ENCODE measurements around the gene GPR143.

GRCh38 chrX:9683350-9683749 is 82.3 kb downstream of the GPR143 start:
- no peak for TF ChIP-seq CTCF (conservative IDR thresholded peaks at IDR 0.05; ENCODE audit: low read length)
- TF ChIP-seq EZH2phosphoT487 (IDR thresholded peaks at IDR 0.05; ENCODE audit: borderline replicate concordance, low read depth, low read length) = no peak
